Fibroblast of skin of left quadriceps (primary cell): ENCODE measurements around the gene TBC1D13.
A peak's percentile ranks its signal among the peaks of the same experiment; 100 is the strongest.
"Not testable (repeated sequence)": the region's sequence is repeated elsewhere in the genome, so short reads cannot be mapped to it uniquely, and the experiment has no call there.

ENCODE experiments used
- DNase-seq, 2 experiments: peaks; one replicate each; pipeline ENCODE4 v3.0.0-alpha.2; 2013; ENCODE audit warnings: low read depth in 2 of 2

The TBC1D13 gene

GRCh38 chr9:128786681-128787601 lies at the start of gene TBC1D13:
Gene TBC1D13, plus strand, starts transcription at chr9:128787253. Its CDS starts 101 bp downstream, at chr9:128787354.
- DNase-seq = peak; percentile 51 to 60

- DNase-seq = no peak
Measured at GRCh38 chr9:128742401-128742800, 44.7 kb upstream of the TBC1D13 start.

- no peak for DNase-seq
Measured at GRCh38 chr9:128743421-128743820, 43.6 kb upstream of the TBC1D13 start.

GRCh38 chr9:128747241-128747640 lies 39.8 kb upstream of the TBC1D13 start:
- no peak for DNase-seq

- DNase-seq = no peak
Measured at GRCh38 chr9:128750926-128751595, 36.0 kb upstream of the TBC1D13 start.

DNA sequence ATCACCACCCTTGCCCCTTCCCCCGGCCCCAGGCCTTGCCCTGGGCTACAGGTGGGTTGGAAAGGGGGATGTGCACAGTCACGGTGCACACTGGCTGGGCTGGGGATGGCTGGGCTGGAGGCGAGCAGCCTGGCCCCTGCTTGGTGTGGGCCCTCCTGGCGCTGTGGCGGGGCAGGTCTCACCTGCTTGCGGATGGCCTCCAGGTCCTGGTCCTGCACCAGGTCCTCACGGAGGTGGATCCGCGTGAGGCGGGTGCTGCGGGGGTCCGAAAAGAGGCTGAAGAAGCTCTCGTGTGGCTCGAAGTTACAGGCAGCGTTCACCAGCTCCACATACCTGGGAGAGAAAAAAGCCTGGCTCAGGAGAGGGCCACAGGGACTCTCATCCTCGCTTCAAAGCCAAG lies 33.4 kb upstream of the TBC1D13 start:
- no peak for DNase-seq

DNA sequence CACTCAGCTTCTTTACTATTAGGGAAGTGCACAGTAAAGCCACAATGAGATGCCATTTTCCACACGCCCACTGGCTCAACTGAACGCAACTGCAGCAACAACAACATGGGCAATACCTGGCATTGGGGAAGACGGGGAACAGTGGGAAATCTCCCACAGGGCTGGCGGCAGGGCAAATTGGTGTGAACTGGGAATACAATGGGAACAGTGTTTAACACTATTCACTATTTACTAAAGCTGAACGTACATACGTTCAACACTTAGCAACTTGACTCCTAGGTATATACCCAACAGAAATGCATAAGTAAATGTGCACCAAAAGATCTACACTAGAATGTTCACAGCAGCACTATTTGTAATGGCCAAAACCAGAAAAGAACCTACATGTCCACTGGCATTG lies 29.5 kb upstream of the TBC1D13 start:
- no peak for DNase-seq

- DNase-seq = no peak
Measured at GRCh38 chr9:128762671-128763449, 24.2 kb upstream of the TBC1D13 start.

DNA sequence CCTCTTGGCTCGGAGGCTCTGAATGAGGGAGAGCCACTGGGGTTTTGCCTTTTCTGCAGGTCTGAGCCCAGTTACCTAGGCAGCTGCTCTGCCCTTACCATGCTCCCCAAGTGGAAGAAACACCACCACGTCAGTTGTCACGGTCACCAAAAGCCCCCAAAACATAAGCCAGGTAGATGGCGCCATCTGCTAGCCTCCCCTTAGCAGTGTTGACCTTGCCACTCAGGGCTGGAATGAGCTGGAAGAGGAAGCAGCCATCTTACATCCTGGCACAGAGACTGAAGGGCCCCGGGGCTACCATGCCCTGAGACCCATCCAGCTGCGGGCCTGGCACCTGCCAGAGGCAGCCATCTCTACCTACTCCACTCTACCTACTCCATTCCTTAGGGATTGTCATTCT lies 22.7 kb upstream of the TBC1D13 start:
- DNase-seq = no peak

GRCh38 chr9:128765499-128765898 lies 21.6 kb upstream of the TBC1D13 start:
- no peak for DNase-seq

DNA sequence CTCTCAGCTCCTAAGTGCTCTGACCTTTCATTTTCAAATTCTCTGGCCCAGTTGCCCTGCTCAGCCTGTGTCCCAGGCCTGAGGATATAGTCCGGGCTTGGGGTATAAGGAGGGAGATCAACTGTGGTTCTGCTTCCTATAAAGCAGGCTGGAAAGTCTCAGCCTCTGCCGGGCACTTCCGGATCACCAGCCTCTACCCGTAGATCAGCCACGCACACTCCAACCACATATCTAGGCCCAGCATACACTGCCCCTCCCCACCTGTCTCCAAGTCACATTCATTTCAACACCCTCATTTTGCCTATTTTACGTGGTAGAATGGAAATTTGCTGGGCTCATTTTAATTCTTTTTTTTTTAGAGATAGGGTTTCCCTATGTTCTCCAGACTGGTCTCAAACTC lies 18.4 kb upstream of the TBC1D13 start:
- no peak for DNase-seq

DNA sequence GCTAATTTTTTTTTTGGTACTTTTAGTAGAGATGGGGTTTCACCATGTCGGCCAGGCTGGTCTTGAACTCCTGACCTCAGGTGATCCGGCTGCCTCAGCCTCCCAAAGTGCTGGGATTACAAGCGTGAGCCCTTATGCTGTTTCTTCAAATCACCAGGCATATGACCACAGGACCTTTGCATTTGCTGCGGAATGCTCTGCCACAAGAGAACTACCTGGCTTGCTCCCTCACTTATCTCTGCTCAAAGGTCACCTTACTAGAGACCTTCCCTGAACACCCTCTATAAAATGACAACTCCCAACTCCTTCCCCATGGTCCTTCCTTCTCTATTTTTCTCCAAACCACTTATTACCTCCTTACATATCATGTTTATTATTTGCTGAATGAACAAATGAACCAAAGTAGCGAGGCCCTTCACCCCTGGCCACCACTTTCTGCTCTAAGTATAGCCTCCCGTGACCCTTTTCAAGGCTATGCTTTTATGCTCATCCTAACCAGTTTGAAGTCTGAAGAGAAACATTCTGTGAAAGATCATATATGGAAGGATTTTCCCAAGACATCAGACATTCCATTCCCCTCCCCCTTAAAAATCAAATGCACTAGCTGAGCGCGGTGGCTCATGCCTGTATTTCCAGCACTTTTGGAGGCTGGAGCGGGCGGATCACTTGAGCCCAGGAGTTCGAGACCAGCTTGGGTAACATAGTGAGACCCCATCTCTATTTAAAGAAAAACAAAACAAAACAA lies 16.6 kb upstream of the TBC1D13 start:
- no peak for DNase-seq

DNA sequence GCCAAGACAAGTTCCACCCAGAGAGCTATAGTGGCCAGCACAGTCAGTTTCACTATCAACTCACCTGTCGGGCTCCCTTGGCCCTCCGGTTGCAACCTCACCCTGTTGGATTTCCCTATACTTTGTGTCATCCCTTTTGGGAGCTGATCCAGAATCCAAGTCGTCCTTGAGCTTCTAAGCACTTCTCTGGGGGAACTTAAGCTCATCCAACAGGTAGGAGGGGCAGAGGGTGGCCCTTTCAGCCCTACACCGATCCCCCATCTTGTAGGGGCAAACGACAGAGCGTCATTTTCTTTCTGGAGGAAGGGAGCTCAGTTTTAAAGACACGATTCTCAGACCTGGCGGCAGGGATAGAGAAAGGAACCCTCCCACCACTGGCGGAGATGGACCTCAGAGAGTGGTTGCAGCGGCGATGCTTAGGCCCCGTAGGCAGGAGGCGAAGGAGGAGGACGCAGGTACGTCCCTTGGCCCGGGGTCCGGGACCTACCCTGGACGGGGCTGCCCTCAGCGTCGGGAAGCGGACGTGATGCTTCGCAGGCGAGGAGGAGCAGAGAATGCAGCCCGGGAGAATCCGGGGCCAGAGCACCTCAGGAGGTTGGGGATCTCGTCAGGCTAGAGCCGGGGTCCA lies 15.8 kb upstream of the TBC1D13 start:
- no peak for DNase-seq

DNA sequence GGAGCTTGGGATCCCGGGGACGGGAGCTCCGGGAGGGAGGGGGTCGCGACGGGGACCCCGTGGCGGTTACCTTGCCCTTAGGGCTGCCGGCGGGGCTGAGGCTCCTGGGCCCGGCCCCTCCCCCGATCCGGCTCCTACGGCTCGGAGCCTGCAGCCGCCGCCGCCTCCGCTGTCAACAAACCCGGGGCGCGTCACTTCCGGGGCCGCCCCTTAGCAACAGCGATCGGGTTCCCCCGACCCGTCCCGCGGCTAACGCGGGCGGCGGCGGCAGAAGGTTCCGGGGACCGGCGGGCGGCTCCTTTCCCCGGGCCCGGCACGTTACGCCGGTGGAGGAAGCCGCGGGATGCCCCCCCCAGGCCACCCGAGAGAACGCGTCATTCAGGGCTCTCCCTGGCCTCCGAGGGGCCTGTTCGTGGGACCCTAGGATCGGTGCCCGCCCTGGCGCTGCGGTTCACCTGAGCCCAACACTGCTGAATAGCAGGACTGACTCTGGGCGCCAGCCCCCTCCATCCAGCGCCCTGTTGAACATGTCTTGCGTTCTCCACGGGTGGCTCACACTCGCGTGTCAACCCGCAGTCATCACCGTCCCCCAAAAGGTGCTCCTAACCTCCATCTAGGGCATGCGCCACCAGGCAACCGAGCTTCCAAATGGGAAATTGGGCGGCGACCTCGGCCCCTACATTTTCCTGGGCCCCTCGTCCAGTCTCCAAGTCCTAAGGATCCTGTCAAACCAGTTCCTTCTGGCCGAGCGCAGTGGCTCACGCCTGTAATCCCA lies 15.1 kb upstream of the TBC1D13 start, which contains the start of gene ZER1:
Gene ZER1 (minus strand): TSS at position 183 of the 775 bp plus-strand sequence. CDS start 16,362 bp downstream, outside the sequence.
- DNase-seq = peak; percentile 70 to 77

DNA sequence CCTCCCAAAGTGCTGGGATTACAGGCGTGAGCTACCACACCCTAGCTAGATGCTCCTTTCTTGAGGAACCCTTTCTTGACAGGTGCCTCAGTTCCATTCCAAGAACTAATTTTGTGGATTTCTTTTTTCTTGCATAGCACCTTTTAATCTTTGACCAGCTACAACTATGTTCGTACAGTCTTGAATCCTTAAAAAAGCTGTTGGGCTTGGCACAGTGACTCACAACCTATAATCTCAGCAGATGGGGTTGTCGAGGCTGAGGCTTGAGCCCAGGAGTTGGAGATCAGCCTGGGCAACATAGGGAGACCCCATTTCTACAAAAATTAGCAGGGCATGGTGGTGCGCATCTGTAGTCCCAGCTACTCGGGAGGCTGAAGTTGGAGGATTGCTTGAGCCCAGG lies 14.0 kb upstream of the TBC1D13 start:
- no peak for DNase-seq

GRCh38 chr9:128774804-128775203 lies 12.2 kb upstream of the TBC1D13 start:
- no peak for DNase-seq

GRCh38 chr9:128780093-128780492 lies 7.0 kb upstream of the TBC1D13 start:
- DNase-seq = not testable (repeated sequence)

- no peak for DNase-seq
Measured at GRCh38 chr9:128781187-128782070, 5.6 kb upstream of the TBC1D13 start.

DNA sequence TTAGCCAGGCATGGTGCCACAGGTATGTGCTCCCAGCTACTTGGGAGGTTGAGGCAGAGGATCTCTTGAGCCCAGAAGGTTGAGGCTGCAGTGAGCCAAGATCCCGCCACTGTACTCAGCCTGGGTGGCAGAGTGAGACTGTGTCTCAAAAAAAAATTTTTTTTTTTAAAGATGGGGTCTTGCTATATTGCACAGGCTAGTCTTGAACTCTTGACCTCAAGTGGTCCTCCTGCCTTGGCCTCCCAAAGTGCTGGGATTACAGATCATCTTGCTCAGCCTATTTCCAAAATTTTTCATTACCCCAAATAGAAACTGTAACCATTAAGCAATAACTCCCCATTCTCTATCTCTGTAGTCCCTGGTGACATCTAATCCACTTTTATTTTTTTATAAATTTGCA lies 4.4 kb upstream of the TBC1D13 start:
- DNase-seq = no peak
